Naive thymus-derived CD4-positive, alpha-beta T cell (primary cell): ENCODE results near the gene ZNF236. TPM values are rescaled to one million over a fixed set of nuclear protein-coding genes. Genes with fewer than 3 reads are reported as not detected.

ENCODE experiments used
- ATAC-seq: fragments of 150-1000 bp; cut with Tn5 transposase; 2 replicates; pipeline ENCODE4 v1.10.0; 2021; ENCODE audit warnings: mild to moderate bottlenecking, moderate library complexity
- CTCF ChIA-PET: fragments of 350-600 bp; sonication (Branson Sonifier 250); formaldehyde crosslinking; loops from one replicate; lab custom pipeline; 2021; ENCODE audit warnings: antibody characterized with exemption; lab: Charles Lee
- POLR2A ChIA-PET: fragments of 350-600 bp; sonication (Branson Sonifier 250); formaldehyde crosslinking; loops from one replicate; lab custom pipeline; 2021; ENCODE audit warnings: antibody characterized with exemption, inconsistent platforms; lab: Charles Lee
- DNase-seq, 9 donors: peaks; one replicate each; pipeline versions ENCODE4 v3.0.0 to v3.0.0-alpha.2; 2020 to 2022; ENCODE audit warnings: mixed read lengths in 1 of 9
- H3K27ac ChIP-seq: one replicate; pipeline ENCODE4 v1.7.0; 2013; ENCODE audit warnings: mild to moderate bottlenecking, low read depth, low read length, moderate library complexity
- H3K27me3 ChIP-seq, 2 donors: one replicate each; pipeline ENCODE4 v1.7.0; 2013; ENCODE audit warnings: low read length in 2 of 2, mild to moderate bottlenecking in 2 of 2, moderate library complexity in 2 of 2; ENCODE audit not compliant: control insufficient read depth in 2 of 2, insufficient read depth in 2 of 2
- H3K36me3 ChIP-seq, 3 experiments: 1 replicate in 2 of 3; 2 replicates in 1 of 3; pipeline ENCODE4 v1.7.0; 2013; ENCODE audit warnings: low read length in 3 of 3, mild to moderate bottlenecking in 3 of 3, moderate library complexity in 1 of 3; ENCODE audit not compliant: insufficient read depth in 3 of 3, control insufficient read depth in 2 of 3
- H3K4me1 ChIP-seq, 2 donors: one replicate each; pipeline ENCODE4 v1.7.0; 2013; ENCODE audit warnings: low read length in 2 of 2, mild to moderate bottlenecking in 2 of 2, moderate library complexity in 1 of 2; ENCODE audit not compliant: control insufficient read depth in 2 of 2, insufficient read depth in 2 of 2
- H3K4me3 ChIP-seq: 2 replicates; pipeline ENCODE4 v1.7.0; 2013; ENCODE audit warnings: mild to moderate bottlenecking, low read length
- H3K9me3 ChIP-seq, 3 experiments: 1 replicate in 2 of 3; 2 replicates in 1 of 3; pipeline ENCODE4 v1.7.0; 2013; ENCODE audit warnings: low read length in 3 of 3; ENCODE audit not compliant: control insufficient read depth in 2 of 3
- H3K27ac Mint-ChIP-seq, 9 donors: one replicate each; pipeline ENCODE4 v1.8.0; 2020 to 2022; ENCODE audit warnings: mixed read lengths in 9 of 9, mild to moderate bottlenecking in 8 of 9, moderate library complexity in 5 of 9, inconsistent platforms in 2 of 9
- H3K27me3 Mint-ChIP-seq, 5 donors: one replicate each; pipeline ENCODE4 v1.8.0; 2021 to 2022; ENCODE audit warnings: mixed read lengths in 5 of 5, mild to moderate bottlenecking in 1 of 5
- H3K36me3 Mint-ChIP-seq, 5 donors: one replicate each; pipeline ENCODE4 v1.8.0; 2020 to 2022; ENCODE audit warnings: mixed read lengths in 5 of 5, mild to moderate bottlenecking in 3 of 5, inconsistent platforms in 1 of 5
- H3K4me1 Mint-ChIP-seq, 7 donors: one replicate each; pipeline ENCODE4 v1.8.0; 2020 to 2022; ENCODE audit warnings: mixed read lengths in 7 of 7, mild to moderate bottlenecking in 3 of 7, inconsistent platforms in 1 of 7
- H3K4me3 Mint-ChIP-seq, 10 donors: one replicate each; pipeline ENCODE4 v1.8.0; 2020 to 2022; ENCODE audit warnings: mild to moderate bottlenecking in 10 of 10, mixed read lengths in 10 of 10, moderate library complexity in 6 of 10, inconsistent platforms in 2 of 10
- H3K9me3 Mint-ChIP-seq, 11 donors: one replicate each; pipeline ENCODE4 v1.8.0; 2020 to 2022; ENCODE audit warnings: mixed read lengths in 11 of 11, mild to moderate bottlenecking in 4 of 11, inconsistent platforms in 1 of 11, moderate library complexity in 1 of 11
- intact Hi-C, 2 donors: fragments of 100-400 bp; cut with micrococcal nuclease; formaldehyde crosslinking; loops; one replicate each; pipeline ENCODE4 v1.15.1; 2023
- polyA plus RNA-seq, 2 donors: library from polyadenylated mRNA; unstranded; fragments of 300-500 nt; fragmentation: Illumina TruSeq; gene quantifications; one replicate each; pipeline ENCODE4 v1.2.3, GENCODE V29; 2021
- total RNA-seq, 6 experiments: library from RNA in 5 of 6; stranded (reverse) in 5 of 6; gene quantifications; 1 replicate in 5 of 6; 2 replicates in 1 of 6; pipeline ENCODE4 v1.2.3 and lab custom pipeline; 2021 to 2026

Gene ZNF236
- total and polyA plus RNA-seq, 7 experiments from 2014 or later = 5.7 to 34.5 (median 28.6) TPM

- H3K27me3 Mint-ChIP-seq = no peaks in the 10 kb centered on the region
- H3K27me3 ChIP-seq = no peaks in the 10 kb centered on the region
These were observed 180.1 kb downstream of the ZNF236 start for GRCh38 chr18:77002496-77002895.

GRCh38 chr18:77003316-77003715 is 181.0 kb downstream of the ZNF236 start:
- no peaks in the 10 kb centered on the region for H3K9me3 Mint-ChIP-seq
- POLR2A ChIA-PET = no interaction called here
- Histone ChIP-seq H3K27ac (no peak overlapping the region), H3K27me3 (no peaks in the 10 kb centered on the region), H3K9me3 (no peaks in the 10 kb centered on the region), H3K36me3 (no peaks in the 10 kb centered on the region), H3K4me3 (no peak overlapping the region), H3K4me1 (peaks cover 7 to 10% of the 10 kb centered on the region in 2 donors)
- peaks cover 20 to 45% (median 38%) of the 10 kb centered on the region in 7 donors for H3K4me1 Mint-ChIP-seq
- no peak for ATAC-seq
- CTCF ChIA-PET = interaction anchor here (0.7 to 7.2 kb wide), 6 partner anchors 19 to 208 kb away, joined by 3 to 85 read pairs (median 3); no protein-coding TSS in a partner anchor
- peak overlapping the region in 7 of 9 donors; percentile 28 to 89 (median 66) for H3K27ac Mint-ChIP-seq
- H3K36me3 Mint-ChIP-seq = peaks cover 0 to 11% (median 0%) of the 10 kb centered on the region in 5 donors
- H3K4me3 Mint-ChIP-seq = peak overlapping the region in 1 of 10 donors; percentile 82
- no peak for DNase-seq
- no peaks in the 10 kb centered on the region for H3K27me3 Mint-ChIP-seq
- intact Hi-C loops = loop anchor here in 1 of 2 donors (5.0 kb wide), 2 partner anchors 394 to 464 kb away; no protein-coding TSS in a partner anchor

More at GRCh38 chr18:77002496-77002895, 180.1 kb downstream of the ZNF236 start:
- DNase-seq (no peak), ATAC-seq (no peak)
- ChIA-PET CTCF (interaction anchor here (0.7 to 7.2 kb wide), 4 partner anchors 19 to 209 kb away, joined by 3 to 85 read pairs (median 3); no protein-coding TSS in a partner anchor), POLR2A (no interaction called here)
- no peak overlapping the region for H3K27ac ChIP-seq
- no peak overlapping the region for H3K4me3 ChIP-seq
- Mint-ChIP-seq H3K36me3 (peaks cover 0 to 5% (median 0%) of the 10 kb centered on the region in 5 donors), H3K9me3 (no peaks in the 10 kb centered on the region), H3K4me1 (peaks cover 20 to 45% (median 37%) of the 10 kb centered on the region in 7 donors), H3K4me3 (no peak overlapping the region), H3K27ac (peak overlapping the region in 5 of 9 donors; percentile 6 to 90 (median 55))
- no peaks in the 10 kb centered on the region for H3K9me3 ChIP-seq
- intact Hi-C loops = loop anchor here in 1 of 2 donors (5.0 kb wide), 2 partner anchors 395 to 465 kb away; no protein-coding TSS in a partner anchor
- peaks cover 7 to 10% of the 10 kb centered on the region in 2 donors for H3K4me1 ChIP-seq
- H3K36me3 ChIP-seq = no peaks in the 10 kb centered on the region

GRCh38 chr18:77004555-77005380 is 182.4 kb downstream of the ZNF236 start:
- ChIA-PET POLR2A (interaction anchor here (1.0 to 1.3 kb wide), 4 partner anchors 12 to 126 kb away, joined by 3 to 4 read pairs (median 4); no protein-coding TSS in a partner anchor), CTCF (interaction anchor here (0.7 to 7.2 kb wide), 6 partner anchors 10 to 207 kb away, joined by 3 to 85 read pairs (median 4); no protein-coding TSS in a partner anchor)
- intact Hi-C loops = loop anchor here in 1 of 2 donors (5.0 kb wide), 2 partner anchors 393 to 463 kb away; no protein-coding TSS in a partner anchor
- Mint-ChIP-seq H3K27me3 (no peaks in the 10 kb centered on the region), H3K4me1 (peaks cover 20 to 45% (median 39%) of the 10 kb centered on the region in 7 donors), H3K36me3 (peaks cover 0 to 15% (median 0%) of the 10 kb centered on the region in 5 donors), H3K4me3 (peak overlapping the region; percentile 61 to 82 (median 79)), H3K9me3 (no peaks in the 10 kb centered on the region), H3K27ac (peak overlapping the region; percentile 62 to 89 (median 76))
- peak overlapping the region; percentile 38 for H3K27ac ChIP-seq
- H3K36me3 ChIP-seq = peaks cover 0 to 11% (median 0%) of the 10 kb centered on the region in 3 experiments
- H3K4me3 ChIP-seq = peak overlapping the region; percentile 19
- no peaks in the 10 kb centered on the region for H3K9me3 ChIP-seq
- peaks cover 7 to 10% of the 10 kb centered on the region in 2 donors for H3K4me1 ChIP-seq
- H3K27me3 ChIP-seq = no peaks in the 10 kb centered on the region
- ATAC-seq = peak; percentile 61
- DNase-seq = peak in 6 of 9 donors; percentile 26 to 38 (median 32)

- Mint-ChIP-seq H3K27me3 (no peaks in the 10 kb centered on the region), H3K36me3 (peaks cover 0 to 22% (median 3%) of the 10 kb centered on the region in 5 donors), H3K9me3 (no peaks in the 10 kb centered on the region), H3K27ac (peak overlapping the region in 5 of 9 donors; percentile 10 to 85 (median 61)), H3K4me1 (peaks cover 13 to 49% (median 34%) of the 10 kb centered on the region in 7 donors), H3K4me3 (peak overlapping the region in 6 of 10 donors; percentile 4 to 82 (median 55))
- ChIA-PET CTCF (interaction anchor here (0.6 to 7.2 kb wide), 4 partner anchors 9 to 206 kb away, joined by 3 to 85 read pairs (median 4); no protein-coding TSS in a partner anchor), POLR2A (interaction anchor here (1.0 kb wide), 1 partner anchor 45 kb away, joined by 3 read pairs; no protein-coding TSS in a partner anchor)
- DNase-seq (no peak), ATAC-seq (no peak)
- Histone ChIP-seq H3K4me3 (no peak overlapping the region), H3K9me3 (no peaks in the 10 kb centered on the region), H3K4me1 (peaks cover 7 to 10% of the 10 kb centered on the region in 2 donors), H3K27ac (no peak overlapping the region), H3K36me3 (peaks cover 0 to 17% (median 0%) of the 10 kb centered on the region in 3 experiments), H3K27me3 (no peaks in the 10 kb centered on the region)
- intact Hi-C loops = no loop called here
These were observed 183.4 kb downstream of the ZNF236 start for GRCh38 chr18:77005651-77006195.

GRCh38 chr18:77006305-77007175 is 184.2 kb downstream of the ZNF236 start:
- peaks cover 0 to 21% (median 0%) of the 10 kb centered on the region in 3 experiments for H3K36me3 ChIP-seq
- ChIA-PET CTCF (interaction anchor here (0.6 kb wide), 1 partner anchor 120 kb away, joined by 3 read pairs; no protein-coding TSS in a partner anchor), POLR2A (no interaction called here)
- DNase-seq (no peak), ATAC-seq (peak; percentile 49)
- H3K27ac ChIP-seq = no peak overlapping the region
- peaks cover 13 to 50% (median 33%) of the 10 kb centered on the region in 7 donors for H3K4me1 Mint-ChIP-seq
- no peaks in the 10 kb centered on the region for H3K27me3 Mint-ChIP-seq
- peaks cover 7 to 10% of the 10 kb centered on the region in 2 donors for H3K4me1 ChIP-seq
- peak overlapping the region in 2 of 10 donors; percentile 25 to 34 for H3K4me3 Mint-ChIP-seq
- no peaks in the 10 kb centered on the region for H3K27me3 ChIP-seq
- H3K4me3 ChIP-seq = no peak overlapping the region
- no peaks in the 10 kb centered on the region for H3K9me3 ChIP-seq
- peak overlapping the region in 2 of 9 donors; percentile 67 to 68 for H3K27ac Mint-ChIP-seq
- H3K9me3 Mint-ChIP-seq = no peaks in the 10 kb centered on the region
- H3K36me3 Mint-ChIP-seq = peaks cover 0 to 29% (median 6%) of the 10 kb centered on the region in 5 donors
- intact Hi-C loops = no loop called here
